ENCODE measurements around the gene PITX1.

PITX1 gene

DNA sequence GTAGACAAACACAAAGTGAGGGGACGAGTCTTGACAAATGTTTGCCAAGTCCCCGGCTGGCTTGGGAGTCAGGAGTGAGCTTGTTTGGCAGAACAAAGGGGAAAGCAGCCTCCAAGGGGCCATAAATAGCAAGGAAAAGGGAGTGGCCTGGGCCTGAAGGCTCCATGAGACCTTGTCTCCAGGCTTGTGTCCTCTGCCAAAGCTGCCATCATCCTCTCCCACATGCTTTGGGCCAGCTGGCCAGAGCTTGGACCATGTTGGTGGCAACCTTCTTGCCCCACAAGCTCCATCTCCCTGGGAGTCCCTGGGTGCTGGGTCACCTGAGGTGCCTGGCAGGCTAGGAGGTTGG is 13.3 kb upstream of the PITX1 start:
- TF ChIP-seq, protein P1, sequence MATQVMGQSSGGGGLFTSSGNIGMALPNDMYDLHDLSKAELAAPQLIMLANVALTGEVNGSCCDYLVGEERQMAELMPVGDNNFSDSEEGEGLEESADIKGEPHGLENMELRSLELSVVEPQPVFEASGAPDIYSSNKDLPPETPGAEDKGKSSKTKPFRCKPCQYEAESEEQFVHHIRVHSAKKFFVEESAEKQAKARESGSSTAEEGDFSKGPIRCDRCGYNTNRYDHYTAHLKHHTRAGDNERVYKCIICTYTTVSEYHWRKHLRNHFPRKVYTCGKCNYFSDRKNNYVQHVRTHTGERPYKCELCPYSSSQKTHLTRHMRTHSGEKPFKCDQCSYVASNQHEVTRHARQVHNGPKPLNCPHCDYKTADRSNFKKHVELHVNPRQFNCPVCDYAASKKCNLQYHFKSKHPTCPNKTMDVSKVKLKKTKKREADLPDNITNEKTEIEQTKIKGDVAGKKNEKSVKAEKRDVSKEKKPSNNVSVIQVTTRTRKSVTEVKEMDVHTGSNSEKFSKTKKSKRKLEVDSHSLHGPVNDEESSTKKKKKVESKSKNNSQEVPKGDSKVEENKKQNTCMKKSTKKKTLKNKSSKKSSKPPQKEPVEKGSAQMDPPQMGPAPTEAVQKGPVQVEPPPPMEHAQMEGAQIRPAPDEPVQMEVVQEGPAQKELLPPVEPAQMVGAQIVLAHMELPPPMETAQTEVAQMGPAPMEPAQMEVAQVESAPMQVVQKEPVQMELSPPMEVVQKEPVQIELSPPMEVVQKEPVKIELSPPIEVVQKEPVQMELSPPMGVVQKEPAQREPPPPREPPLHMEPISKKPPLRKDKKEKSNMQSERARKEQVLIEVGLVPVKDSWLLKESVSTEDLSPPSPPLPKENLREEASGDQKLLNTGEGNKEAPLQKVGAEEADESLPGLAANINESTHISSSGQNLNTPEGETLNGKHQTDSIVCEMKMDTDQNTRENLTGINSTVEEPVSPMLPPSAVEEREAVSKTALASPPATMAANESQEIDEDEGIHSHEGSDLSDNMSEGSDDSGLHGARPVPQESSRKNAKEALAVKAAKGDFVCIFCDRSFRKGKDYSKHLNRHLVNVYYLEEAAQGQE (IDR thresholded peaks at IDR 0.05; ENCODE audit: insufficient read depth in 1 of 2, low read depth in 2 of 2, low read length in 2 of 2): no peak
- no peak for TF ChIP-seq TAF1 (IDR thresholded peaks at IDR 0.05; ENCODE audit: borderline replicate concordance, insufficient read depth, low read length)
- no peak for TF ChIP-seq SIN3A (IDR thresholded peaks at IDR 0.05; ENCODE audit: borderline replicate concordance, insufficient read depth, low read length)
- TF ChIP-seq POLR2AphosphoS5 (IDR thresholded peaks at IDR 0.05; ENCODE audit: low read depth, low read length): no peak
- TF ChIP-seq FOXP2 (optimal IDR thresholded peaks at IDR 0.05; ENCODE audit: borderline replicate concordance, extremely low read depth, extremely low read length, insufficient read depth): no peak

DNA sequence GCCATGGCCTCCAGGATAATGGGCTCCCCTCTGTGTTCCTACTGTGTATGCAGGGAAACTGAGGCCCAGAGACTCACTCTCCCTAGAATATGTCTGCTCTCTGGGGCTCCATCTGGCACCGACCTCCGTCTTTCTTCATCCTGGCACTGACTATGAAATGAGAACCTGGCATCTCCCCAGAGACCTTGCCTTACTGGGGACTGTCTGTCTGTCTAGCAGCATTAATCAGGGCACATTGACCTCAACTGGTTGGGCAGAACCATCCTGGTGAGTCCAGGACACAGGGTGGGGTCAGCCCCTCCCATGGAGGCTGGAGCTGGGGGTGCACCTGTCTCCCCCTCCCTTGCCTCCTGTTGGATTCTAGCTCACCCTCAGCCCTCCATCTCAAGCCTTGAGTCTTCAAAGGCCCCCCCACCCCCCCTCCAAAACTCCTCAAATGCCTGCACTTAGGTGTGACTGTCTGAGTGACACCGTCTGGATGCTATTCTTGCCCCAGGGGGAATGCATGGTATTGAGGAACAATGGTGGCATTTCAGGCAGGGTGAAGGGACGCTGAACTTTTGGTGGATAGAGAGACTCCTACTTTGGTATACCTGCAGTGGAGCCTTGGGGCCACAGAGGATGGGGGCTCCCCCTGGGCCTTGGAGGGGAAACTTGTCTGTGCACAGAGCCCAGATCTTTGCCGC is 12.8 kb upstream of the PITX1 start:
- TF ChIP-seq, protein P1 (IDR thresholded peaks at IDR 0.05; ENCODE audit: insufficient read depth in 1 of 2, low read depth in 2 of 2, low read length in 2 of 2): no peak
- TF ChIP-seq SIN3A (IDR thresholded peaks at IDR 0.05; ENCODE audit: borderline replicate concordance, insufficient read depth, low read length) (no peak), FOXP2 (optimal IDR thresholded peaks at IDR 0.05; ENCODE audit: borderline replicate concordance, extremely low read depth, extremely low read length, insufficient read depth) (no peak), POLR2AphosphoS5 (IDR thresholded peaks at IDR 0.05; ENCODE audit: low read depth, low read length) (no peak), TAF1 (IDR thresholded peaks at IDR 0.05; ENCODE audit: borderline replicate concordance, insufficient read depth, low read length) (no peak)

DNA sequence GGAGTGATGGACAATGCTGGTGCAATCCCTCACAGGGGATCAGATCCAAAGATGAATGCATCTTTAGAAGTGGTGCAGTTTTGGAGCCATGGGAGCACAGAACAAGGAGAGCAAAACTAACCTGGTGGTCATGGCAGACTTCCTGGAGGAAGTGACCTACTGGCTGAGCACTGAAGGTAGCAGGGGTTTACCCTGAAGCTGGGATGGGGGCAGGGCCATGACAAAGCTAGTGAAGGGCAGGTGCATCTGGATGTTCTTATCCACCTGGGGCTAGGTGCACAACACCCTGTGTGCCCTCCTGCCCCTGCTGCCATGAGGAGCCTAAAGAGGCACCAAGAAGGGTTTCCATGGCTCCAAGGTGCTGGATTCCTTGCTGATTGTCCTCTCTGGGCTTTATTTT is 11.5 kb upstream of the PITX1 start:
- no peak for TF ChIP-seq FOXP2 (optimal IDR thresholded peaks at IDR 0.05; ENCODE audit: borderline replicate concordance, extremely low read depth, extremely low read length, insufficient read depth)
- no peak for TF ChIP-seq POLR2AphosphoS5 (IDR thresholded peaks at IDR 0.05; ENCODE audit: low read depth, low read length)
- no peak for TF ChIP-seq TAF1 (IDR thresholded peaks at IDR 0.05; ENCODE audit: borderline replicate concordance, insufficient read depth, low read length)
- TF ChIP-seq, protein P1 (IDR thresholded peaks at IDR 0.05; ENCODE audit: insufficient read depth in 1 of 2, low read depth in 2 of 2, low read length in 2 of 2): no peak
- TF ChIP-seq SIN3A (IDR thresholded peaks at IDR 0.05; ENCODE audit: borderline replicate concordance, insufficient read depth, low read length): no peak

DNA sequence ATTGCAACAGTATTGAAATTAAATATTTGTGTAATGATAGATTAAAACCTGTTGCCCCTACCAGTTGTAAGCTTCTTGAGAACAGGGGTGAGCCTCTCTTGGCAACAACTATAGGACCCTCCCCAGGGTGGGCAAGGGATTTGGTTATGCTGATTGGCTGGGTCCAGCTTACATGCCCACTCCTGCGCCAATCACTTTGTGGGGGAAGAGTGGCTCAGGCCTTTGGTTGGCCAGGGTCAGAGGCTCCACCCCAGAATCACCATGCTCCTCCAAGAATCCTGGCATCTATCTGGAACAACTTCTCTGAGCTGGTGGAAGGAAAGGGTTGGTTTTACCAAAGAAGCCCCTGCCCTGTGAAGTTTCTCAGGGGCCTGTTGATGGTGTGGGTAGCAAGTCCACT is 8.6 kb upstream of the PITX1 start:
- TF ChIP-seq TAF1 (IDR thresholded peaks at IDR 0.05; ENCODE audit: borderline replicate concordance, insufficient read depth, low read length) (no peak), POLR2AphosphoS5 (IDR thresholded peaks at IDR 0.05; ENCODE audit: low read depth, low read length) (no peak), SIN3A (IDR thresholded peaks at IDR 0.05; ENCODE audit: borderline replicate concordance, insufficient read depth, low read length) (no peak), FOXP2 (optimal IDR thresholded peaks at IDR 0.05; ENCODE audit: borderline replicate concordance, extremely low read depth, extremely low read length, insufficient read depth) (no peak)
- TF ChIP-seq, protein P1 (IDR thresholded peaks at IDR 0.05; ENCODE audit: insufficient read depth in 1 of 2, low read depth in 2 of 2, low read length in 2 of 2): no peak

All from PFSK-1 (cell line).